ENCODE data around the gene IL4R.

The IL4R gene

DNA sequence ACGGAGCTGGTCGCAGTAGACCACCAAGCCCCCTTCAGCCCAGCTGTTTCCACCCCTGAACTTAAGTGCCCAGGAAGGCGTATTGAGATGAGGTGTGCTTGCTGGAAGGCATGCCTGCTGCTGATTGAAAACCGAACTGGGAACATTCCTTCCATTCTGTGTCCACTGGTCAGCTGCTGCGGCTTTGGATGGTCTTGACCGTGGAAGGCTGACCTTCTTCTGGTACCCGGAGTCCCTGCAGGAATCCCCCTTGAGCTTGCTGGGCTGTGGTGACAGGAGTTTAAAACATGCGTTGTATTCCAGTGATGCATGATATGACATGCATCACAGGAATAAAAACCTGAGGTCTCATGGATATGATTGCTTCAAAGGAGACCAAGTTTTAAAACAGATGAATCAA lies 31.4 kb downstream of the IL4R start:
- DNase-seq = no peak
- H3K4me3 Mint-ChIP-seq = no peak overlapping the region
- no peaks in the 10 kb centered on the region for H3K9me3 Mint-ChIP-seq
- H3K27me3 Mint-ChIP-seq = no peaks in the 10 kb centered on the region
- no peak overlapping the region for H3K27ac Mint-ChIP-seq
- peaks cover 32% of the 10 kb centered on the region for H3K4me1 Mint-ChIP-seq
- ATAC-seq = no peak

DNA sequence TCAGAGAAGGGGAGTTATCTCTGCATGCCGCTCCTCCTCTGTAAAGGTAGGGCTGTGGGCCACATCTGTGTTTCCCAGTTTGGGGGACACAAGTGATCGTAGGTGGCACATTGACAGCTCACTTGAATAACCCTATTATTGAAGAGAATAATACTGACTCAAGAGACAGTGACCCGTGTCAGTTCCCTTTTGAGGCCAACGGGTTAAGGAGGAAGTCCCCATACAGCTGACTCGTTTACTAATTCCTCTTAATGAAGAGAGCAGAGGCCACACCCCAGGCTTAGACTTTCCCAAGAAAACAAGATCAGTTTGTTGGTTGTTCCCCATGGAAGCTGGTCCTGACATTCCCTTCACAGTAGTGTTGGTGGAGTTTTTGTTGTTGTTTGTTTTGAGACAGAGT lies 33.0 kb downstream of the IL4R start:
- no peaks in the 10 kb centered on the region for H3K27me3 Mint-ChIP-seq
- H3K4me1 Mint-ChIP-seq = peaks cover 33% of the 10 kb centered on the region
- DNase-seq = no peak

DNA sequence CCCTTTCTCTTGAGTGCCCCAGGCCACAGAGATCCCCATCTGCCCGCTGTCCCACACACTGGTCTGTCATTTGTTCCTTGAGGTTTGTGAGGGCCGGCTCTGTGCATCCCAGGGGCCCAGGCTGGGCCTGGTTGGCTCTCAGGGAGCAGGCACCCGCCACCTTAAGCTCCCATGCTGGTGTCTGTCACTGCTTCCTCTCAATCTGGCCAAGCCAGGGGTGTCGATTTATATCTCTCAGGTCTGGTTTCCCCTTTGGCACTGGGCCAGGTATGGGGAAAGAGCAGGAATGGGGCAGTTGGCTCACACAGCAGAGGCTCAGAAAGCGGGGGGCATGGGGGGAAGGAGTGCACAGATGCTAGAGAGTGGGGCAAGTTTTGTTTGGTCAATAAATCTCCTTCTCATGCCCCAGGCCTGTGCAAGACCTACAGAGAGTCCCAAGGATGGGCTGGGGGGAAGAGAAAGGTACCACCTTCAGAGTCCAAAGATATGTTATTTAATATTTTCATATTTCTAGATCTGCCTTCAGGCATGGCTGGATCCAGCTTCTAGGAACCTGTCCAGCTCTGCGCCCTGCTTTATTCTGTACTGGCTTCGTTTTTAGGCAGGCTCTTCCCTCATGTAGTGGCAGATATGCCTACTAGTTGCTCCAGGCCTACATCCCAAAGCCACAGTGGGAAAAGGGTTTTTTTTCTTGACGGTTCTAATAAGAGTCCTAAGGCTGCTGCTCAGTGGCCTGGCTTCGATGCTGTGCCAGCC lies 34.3 kb downstream of the IL4R start:
- Mint-ChIP-seq H3K4me1 (peaks cover 33% of the 10 kb centered on the region), H3K27me3 (no peaks in the 10 kb centered on the region), H3K27ac (peak overlapping the region; percentile 66 to 86), H3K9me3 (no peaks in the 10 kb centered on the region), H3K4me3 (no peak overlapping the region)
- no peak for ATAC-seq
- no peak for DNase-seq

More for the DNA sequence above, 33.0 kb downstream of the IL4R start:
- Mint-ChIP-seq H3K4me3 (no peak overlapping the region), H3K27ac (peak overlapping the region in 1 of 2 donors; percentile 59), H3K9me3 (no peaks in the 10 kb centered on the region)
- no peak for ATAC-seq

DNA sequence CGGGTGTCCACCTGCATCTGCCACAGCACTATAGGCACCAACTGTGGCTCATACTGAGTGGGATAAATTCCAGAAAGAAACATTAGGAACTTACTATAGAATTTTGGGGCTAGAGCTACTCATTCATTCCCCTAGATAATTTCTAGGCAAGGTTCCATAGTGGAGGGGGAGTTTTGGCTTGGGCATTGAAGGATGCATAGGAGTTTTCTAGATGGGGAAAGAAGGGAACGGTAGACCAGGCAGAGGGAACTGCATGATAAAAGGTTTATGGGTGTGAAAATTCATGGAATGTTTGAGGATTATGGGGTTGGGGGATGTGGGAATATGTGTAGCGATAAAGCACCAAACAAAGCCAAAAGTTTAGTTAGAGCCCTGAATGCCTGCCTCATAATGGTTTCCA lies 35.5 kb downstream of the IL4R start:
- no peak overlapping the region for H3K4me3 Mint-ChIP-seq
- peaks cover 37% of the 10 kb centered on the region for H3K4me1 Mint-ChIP-seq
- ATAC-seq = no peak
- H3K9me3 Mint-ChIP-seq = no peaks in the 10 kb centered on the region
- H3K27ac Mint-ChIP-seq = peak overlapping the region; percentile 19 to 50
- no peak for DNase-seq
- no peaks in the 10 kb centered on the region for H3K27me3 Mint-ChIP-seq

DNA sequence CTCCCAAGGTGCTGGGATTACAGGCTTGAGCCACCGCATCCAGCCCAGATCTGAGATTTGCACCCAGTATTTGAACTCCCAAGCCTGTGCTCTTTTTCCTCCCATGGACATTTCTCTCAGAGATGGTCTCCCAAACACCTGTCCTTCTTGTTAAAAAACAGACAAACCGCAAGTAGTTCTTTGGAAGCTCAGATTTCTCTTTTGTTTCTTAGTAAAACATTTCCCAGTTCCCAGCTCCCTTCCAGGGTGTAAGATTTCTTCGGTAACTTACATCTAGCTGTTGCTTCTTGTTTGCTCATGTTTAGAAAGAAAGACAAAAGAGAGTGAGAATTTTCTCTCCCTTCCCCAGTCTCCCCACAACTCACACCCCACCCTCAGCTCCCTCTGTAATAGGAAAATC lies 36.2 kb downstream of the IL4R start:
- H3K9me3 Mint-ChIP-seq = no peaks in the 10 kb centered on the region
- DNase-seq (no peak), ATAC-seq (no peak)
- peaks cover 39% of the 10 kb centered on the region for H3K4me1 Mint-ChIP-seq
- peak overlapping the region; percentile 52 to 71 for H3K27ac Mint-ChIP-seq
- H3K4me3 Mint-ChIP-seq = no peak overlapping the region
- no peaks in the 10 kb centered on the region for H3K27me3 Mint-ChIP-seq

DNA sequence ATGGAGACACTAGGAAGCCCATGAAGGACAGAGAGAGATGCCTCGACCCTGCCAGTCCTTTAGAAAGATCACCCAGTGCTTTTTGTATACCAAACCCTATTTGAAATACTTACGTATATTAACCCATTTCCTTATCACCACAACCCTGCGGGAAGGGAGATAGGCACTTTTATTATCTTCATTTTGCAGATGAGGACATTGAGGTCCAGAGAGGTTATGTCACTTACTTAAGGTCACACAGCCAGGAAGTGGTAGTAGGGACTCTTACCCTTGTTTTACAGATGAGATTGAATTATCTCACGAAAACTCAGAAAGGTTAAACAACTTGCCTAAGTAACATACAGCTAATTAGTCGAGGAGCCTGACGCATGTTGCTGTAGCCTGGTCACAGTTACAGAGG lies 38.2 kb downstream of the IL4R start:
- no peak overlapping the region for H3K4me3 Mint-ChIP-seq
- no peak for ATAC-seq
- H3K27me3 Mint-ChIP-seq = no peaks in the 10 kb centered on the region
- H3K27ac Mint-ChIP-seq = no peak overlapping the region
- H3K4me1 Mint-ChIP-seq = peaks cover 44% of the 10 kb centered on the region
- H3K9me3 Mint-ChIP-seq = no peaks in the 10 kb centered on the region
- no peak for DNase-seq

DNA sequence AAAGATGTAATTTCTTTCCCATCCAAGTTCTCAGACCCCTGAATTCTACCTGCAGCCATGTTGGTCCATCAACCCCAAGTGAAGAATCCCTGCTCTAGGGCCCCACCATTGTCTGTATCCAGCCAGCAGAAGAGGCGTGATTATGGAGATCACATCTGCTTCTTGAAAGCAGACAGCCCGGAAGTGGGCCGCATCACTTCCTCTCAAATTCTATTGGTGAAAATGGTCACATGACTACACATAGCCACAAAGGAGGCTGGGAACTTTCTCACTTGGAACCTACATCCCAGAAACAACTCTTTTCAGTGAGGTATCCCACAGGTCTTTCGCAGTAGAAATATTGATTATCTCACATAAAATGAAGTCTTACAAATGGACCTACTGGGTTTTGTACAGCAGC lies 40.1 kb downstream of the IL4R start:
- peaks cover 0 to 3% of the 10 kb centered on the region in 2 donors for H3K9me3 Mint-ChIP-seq
- H3K4me1 Mint-ChIP-seq = peaks cover 32% of the 10 kb centered on the region
- DNase-seq (no peak), ATAC-seq (no peak)
- no peak overlapping the region for H3K4me3 Mint-ChIP-seq
- no peaks in the 10 kb centered on the region for H3K27me3 Mint-ChIP-seq
- no peak overlapping the region for H3K27ac Mint-ChIP-seq

DNA sequence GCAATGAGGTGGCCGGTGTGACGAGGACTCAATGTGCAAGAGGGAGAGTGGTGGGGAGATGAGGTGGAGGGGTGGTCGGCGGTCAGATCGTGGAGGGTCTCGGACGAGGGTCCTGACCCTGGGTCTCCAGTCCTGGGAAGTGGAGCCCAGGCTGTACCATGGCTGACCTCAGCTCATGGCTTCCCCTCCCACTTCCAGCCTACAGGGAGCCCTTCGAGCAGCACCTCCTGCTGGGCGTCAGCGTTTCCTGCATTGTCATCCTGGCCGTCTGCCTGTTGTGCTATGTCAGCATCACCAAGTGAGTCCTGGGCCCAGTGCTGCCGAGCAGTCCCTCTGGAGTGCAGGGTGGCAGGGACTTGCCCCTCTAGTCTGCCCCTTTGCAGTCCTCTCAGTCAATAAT lies 41.8 kb downstream of the IL4R start:
- Mint-ChIP-seq H3K9me3 (peaks cover 0 to 8% of the 10 kb centered on the region in 2 donors), H3K4me3 (no peak overlapping the region), H3K4me1 (peaks cover 27% of the 10 kb centered on the region), H3K27ac (peak overlapping the region in 1 of 2 donors; percentile 13), H3K27me3 (no peaks in the 10 kb centered on the region)
- ATAC-seq (peak; percentile 68), DNase-seq (peak in 1 of 2 donors; percentile 46)

DNA sequence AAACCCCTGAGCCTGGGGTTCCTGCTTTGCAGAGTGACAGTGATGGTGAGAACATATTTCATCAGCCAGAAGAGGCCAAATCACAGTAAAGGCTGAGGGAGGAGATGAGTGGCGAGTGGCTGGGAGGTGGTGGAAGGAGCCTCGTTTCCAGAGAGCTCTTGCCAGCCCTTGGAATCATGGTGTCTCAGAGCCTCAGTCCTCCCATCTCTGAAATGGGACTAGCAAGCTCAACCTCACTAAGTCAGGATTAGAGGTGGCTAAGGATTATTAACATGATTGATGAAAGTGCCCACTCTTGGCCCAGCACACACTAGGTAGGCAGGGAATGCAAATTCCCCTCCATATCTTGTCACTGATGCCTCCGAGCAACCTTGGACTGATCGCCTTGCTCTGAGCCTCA lies 43.0 kb downstream of the IL4R start:
- DNase-seq (no peak), ATAC-seq (no peak)
- H3K4me1 Mint-ChIP-seq = peaks cover 29% of the 10 kb centered on the region
- H3K9me3 Mint-ChIP-seq = peaks cover 0 to 8% of the 10 kb centered on the region in 2 donors
- peak overlapping the region in 1 of 2 donors; percentile 90 for H3K27ac Mint-ChIP-seq
- H3K4me3 Mint-ChIP-seq = no peak overlapping the region
- H3K27me3 Mint-ChIP-seq = no peaks in the 10 kb centered on the region

DNA sequence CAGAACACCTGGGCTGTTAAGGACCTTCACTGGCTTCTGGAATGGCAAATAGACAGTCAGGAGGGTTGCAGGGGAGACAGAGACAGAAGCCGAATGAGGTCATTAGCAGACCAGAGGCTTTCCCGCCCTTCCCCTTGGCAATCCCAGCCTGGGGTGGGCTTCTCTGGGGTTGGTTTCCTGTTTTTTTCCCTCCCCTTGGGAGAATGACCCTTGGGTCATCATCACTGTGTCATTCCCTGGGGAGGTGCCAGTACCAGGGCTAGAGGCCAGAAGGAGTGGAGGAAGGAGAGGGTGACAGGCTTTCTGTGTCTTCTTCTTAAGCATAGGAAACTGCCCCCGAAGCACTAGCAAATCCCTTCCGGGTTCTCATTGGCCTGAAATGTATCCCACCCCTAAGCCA lies 45.3 kb downstream of the IL4R start:
- H3K4me1 Mint-ChIP-seq = peaks cover 44% of the 10 kb centered on the region
- DNase-seq (no peak), ATAC-seq (no peak)
- H3K4me3 Mint-ChIP-seq = no peak overlapping the region
- H3K27ac Mint-ChIP-seq = peak overlapping the region in 1 of 2 donors; percentile 94
- H3K27me3 Mint-ChIP-seq = no peaks in the 10 kb centered on the region
- H3K9me3 Mint-ChIP-seq = peaks cover 0 to 8% of the 10 kb centered on the region in 2 donors

DNA sequence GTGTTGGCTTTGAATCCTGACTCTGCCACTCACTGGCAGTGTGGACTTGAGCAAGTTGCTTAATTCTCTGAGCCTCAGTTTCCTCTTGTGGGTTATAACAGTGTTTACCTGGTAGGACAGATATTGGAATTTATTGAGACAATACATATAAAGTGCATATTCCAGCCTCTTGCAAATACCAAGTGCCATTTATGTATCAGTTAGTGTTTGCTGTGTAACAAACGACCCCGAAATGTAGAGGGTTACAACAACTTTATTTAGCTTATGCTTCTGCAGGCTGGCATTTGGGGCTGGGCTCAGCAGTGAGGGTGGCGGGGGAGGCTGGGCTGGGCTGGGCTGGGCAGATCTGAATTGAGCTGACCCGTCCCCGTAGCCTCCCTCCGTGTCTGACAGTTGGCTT lies 45.8 kb downstream of the IL4R start:
- H3K27me3 Mint-ChIP-seq = no peaks in the 10 kb centered on the region
- peaks cover 45% of the 10 kb centered on the region for H3K4me1 Mint-ChIP-seq
- ATAC-seq (no peak), DNase-seq (no peak)
- H3K27ac Mint-ChIP-seq = peak overlapping the region in 1 of 2 donors; percentile 28
- H3K9me3 Mint-ChIP-seq = peaks cover 0 to 8% of the 10 kb centered on the region in 2 donors
- no peak overlapping the region for H3K4me3 Mint-ChIP-seq

DNA sequence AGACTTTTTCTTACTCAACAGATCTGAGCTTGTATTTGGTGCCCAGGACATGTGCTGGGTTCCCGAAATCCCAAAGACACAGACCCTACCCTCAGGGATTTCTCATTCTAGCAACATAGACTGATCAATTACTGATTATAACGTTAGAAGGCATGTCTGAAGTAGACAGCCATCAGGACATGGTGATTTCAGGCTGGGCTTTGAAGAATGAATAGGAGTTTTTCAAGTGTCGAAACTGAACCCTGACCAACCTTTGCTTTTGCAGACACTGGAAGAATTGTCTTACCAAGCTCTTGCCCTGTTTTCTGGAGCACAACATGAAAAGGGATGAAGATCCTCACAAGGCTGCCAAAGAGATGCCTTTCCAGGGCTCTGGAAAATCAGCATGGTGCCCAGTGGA lies 48.2 kb downstream of the IL4R start:
- H3K4me3 Mint-ChIP-seq = peak overlapping the region in 1 of 2 donors; percentile 1
- DNase-seq (no peak), ATAC-seq (no peak)
- H3K27me3 Mint-ChIP-seq = no peaks in the 10 kb centered on the region
- peaks cover 0 to 8% of the 10 kb centered on the region in 2 donors for H3K9me3 Mint-ChIP-seq
- H3K4me1 Mint-ChIP-seq = peaks cover 58% of the 10 kb centered on the region
- peak overlapping the region; percentile 8 to 47 for H3K27ac Mint-ChIP-seq

DNA sequence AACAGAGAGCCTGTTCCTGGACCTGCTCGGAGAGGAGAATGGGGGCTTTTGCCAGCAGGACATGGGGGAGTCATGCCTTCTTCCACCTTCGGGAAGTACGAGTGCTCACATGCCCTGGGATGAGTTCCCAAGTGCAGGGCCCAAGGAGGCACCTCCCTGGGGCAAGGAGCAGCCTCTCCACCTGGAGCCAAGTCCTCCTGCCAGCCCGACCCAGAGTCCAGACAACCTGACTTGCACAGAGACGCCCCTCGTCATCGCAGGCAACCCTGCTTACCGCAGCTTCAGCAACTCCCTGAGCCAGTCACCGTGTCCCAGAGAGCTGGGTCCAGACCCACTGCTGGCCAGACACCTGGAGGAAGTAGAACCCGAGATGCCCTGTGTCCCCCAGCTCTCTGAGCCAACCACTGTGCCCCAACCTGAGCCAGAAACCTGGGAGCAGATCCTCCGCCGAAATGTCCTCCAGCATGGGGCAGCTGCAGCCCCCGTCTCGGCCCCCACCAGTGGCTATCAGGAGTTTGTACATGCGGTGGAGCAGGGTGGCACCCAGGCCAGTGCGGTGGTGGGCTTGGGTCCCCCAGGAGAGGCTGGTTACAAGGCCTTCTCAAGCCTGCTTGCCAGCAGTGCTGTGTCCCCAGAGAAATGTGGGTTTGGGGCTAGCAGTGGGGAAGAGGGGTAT lies 48.9 kb downstream of the IL4R start:
- ATAC-seq = no peak
- H3K27ac Mint-ChIP-seq = peak overlapping the region; percentile 47 to 72
- DNase-seq = no peak
- H3K4me1 Mint-ChIP-seq = peaks cover 63% of the 10 kb centered on the region
- H3K9me3 Mint-ChIP-seq = peaks cover 0 to 8% of the 10 kb centered on the region in 2 donors
- peak overlapping the region in 1 of 2 donors; percentile 1 for H3K4me3 Mint-ChIP-seq
- no peaks in the 10 kb centered on the region for H3K27me3 Mint-ChIP-seq

DNA sequence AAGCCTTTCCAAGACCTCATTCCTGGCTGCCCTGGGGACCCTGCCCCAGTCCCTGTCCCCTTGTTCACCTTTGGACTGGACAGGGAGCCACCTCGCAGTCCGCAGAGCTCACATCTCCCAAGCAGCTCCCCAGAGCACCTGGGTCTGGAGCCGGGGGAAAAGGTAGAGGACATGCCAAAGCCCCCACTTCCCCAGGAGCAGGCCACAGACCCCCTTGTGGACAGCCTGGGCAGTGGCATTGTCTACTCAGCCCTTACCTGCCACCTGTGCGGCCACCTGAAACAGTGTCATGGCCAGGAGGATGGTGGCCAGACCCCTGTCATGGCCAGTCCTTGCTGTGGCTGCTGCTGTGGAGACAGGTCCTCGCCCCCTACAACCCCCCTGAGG lies 49.5 kb downstream of the IL4R start:
- ATAC-seq = no peak
- Mint-ChIP-seq H3K4me3 (peak overlapping the region in 1 of 2 donors; percentile 18), H3K9me3 (peaks cover 0 to 8% of the 10 kb centered on the region in 2 donors), H3K4me1 (peaks cover 69% of the 10 kb centered on the region), H3K27me3 (no peaks in the 10 kb centered on the region), H3K27ac (peak overlapping the region in 1 of 2 donors; percentile 96)
- DNase-seq = no peak

DNA sequence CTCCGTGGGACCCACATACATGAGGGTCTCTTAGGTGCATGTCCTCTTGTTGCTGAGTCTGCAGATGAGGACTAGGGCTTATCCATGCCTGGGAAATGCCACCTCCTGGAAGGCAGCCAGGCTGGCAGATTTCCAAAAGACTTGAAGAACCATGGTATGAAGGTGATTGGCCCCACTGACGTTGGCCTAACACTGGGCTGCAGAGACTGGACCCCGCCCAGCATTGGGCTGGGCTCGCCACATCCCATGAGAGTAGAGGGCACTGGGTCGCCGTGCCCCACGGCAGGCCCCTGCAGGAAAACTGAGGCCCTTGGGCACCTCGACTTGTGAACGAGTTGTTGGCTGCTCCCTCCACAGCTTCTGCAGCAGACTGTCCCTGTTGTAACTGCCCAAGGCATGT lies 50.0 kb downstream of the IL4R start:
- no peak for DNase-seq

DNA sequence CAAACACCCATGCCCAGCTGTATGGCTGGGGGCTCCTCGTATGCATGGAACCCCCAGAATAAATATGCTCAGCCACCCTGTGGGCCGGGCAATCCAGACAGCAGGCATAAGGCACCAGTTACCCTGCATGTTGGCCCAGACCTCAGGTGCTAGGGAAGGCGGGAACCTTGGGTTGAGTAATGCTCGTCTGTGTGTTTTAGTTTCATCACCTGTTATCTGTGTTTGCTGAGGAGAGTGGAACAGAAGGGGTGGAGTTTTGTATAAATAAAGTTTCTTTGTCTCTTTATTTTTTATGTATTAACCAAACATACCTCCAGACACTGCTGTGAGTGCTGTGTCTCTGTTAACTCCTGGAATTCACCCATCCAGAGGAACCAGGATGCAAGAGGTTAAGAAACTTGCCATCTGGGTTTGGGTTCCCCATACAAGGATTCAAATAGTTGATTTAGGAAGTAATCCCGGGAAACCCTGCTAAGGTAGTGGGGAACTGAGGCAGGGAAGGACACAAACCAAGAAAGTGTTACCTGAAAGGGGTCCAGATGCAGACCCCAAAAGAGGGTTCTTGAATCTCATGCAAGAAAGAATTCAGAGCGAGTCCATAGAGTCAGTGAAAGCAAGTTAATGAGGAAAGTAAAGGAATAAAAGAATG lies 50.8 kb downstream of the IL4R start:
- ATAC-seq (no peak), DNase-seq (peak in 1 of 2 donors; percentile 31)
- Mint-ChIP-seq H3K27ac (peak overlapping the region; percentile 90 to 96), H3K4me3 (peak overlapping the region in 1 of 2 donors; percentile 28), H3K27me3 (no peaks in the 10 kb centered on the region), H3K4me1 (peaks cover 82% of the 10 kb centered on the region), H3K9me3 (peaks cover under 1 to 3% of the 10 kb centered on the region in 2 donors)

More for the DNA sequence above, 50.0 kb downstream of the IL4R start:
- Mint-ChIP-seq H3K27me3 (no peaks in the 10 kb centered on the region), H3K4me1 (peaks cover 74% of the 10 kb centered on the region), H3K9me3 (peaks cover 0 to 5% of the 10 kb centered on the region in 2 donors), H3K27ac (peak overlapping the region; percentile 90 to 96), H3K4me3 (no peak overlapping the region)
- ATAC-seq = no peak
